Panc1 (cell line): Measurements from ENCODE around the gene SURF4.

Source experiments
- POLR2AphosphoS5 ChIP-seq: IDR thresholded peaks from 2 replicates; pipeline ENCODE4 v1.6.1; 2012; ENCODE audit warnings: mild to moderate bottlenecking, low read depth, low read length, moderate library complexity
- TF ChIP-seq, protein P1 (sequence below): fragments of 450-650 bp; IDR thresholded peaks from 2 replicates; pipeline ENCODE4 v1.5.1; 2017; ENCODE audit warnings: mild to moderate bottlenecking

DNA sequence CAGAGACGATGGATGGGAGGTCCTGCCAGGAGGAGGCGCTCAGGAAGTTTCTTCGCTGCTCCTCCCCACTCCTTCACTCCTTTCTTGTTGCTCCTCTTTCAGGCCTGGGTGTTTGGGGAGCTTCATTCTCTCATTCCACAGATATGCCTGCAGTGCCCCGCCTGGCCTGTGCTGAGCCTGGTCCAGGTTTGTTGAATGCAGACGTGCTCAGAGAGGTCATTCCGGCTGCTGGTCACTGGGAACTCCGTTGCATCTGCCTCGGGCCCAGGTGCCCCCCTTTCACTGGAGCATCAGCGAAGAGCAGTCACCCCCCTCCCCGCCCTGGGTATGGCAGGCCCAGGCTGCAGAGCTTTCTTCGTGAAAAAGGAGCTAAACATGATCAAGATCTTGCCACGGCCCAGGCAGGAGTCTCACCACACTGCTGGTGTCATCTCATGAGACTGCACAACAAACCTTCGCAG, 55.4 kb downstream of the SURF4 start:
- TF ChIP-seq, protein P1, sequence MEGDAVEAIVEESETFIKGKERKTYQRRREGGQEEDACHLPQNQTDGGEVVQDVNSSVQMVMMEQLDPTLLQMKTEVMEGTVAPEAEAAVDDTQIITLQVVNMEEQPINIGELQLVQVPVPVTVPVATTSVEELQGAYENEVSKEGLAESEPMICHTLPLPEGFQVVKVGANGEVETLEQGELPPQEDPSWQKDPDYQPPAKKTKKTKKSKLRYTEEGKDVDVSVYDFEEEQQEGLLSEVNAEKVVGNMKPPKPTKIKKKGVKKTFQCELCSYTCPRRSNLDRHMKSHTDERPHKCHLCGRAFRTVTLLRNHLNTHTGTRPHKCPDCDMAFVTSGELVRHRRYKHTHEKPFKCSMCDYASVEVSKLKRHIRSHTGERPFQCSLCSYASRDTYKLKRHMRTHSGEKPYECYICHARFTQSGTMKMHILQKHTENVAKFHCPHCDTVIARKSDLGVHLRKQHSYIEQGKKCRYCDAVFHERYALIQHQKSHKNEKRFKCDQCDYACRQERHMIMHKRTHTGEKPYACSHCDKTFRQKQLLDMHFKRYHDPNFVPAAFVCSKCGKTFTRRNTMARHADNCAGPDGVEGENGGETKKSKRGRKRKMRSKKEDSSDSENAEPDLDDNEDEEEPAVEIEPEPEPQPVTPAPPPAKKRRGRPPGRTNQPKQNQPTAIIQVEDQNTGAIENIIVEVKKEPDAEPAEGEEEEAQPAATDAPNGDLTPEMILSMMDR, result no peak
- TF ChIP-seq POLR2AphosphoS5, result no peak
